Endothelial cell (in vitro differentiated cells): ENCODE measurements around the gene MTMR10. TPM values are rescaled to one million over a fixed set of nuclear protein-coding genes. Genes with fewer than 3 reads are reported as not detected.

Experiments used
- DNase-seq: peaks from one replicate; pipeline ENCODE4 v3.0.0; 2021; ENCODE audit warnings: low spot score
- H3K27ac Mint-ChIP-seq: one replicate; pipeline ENCODE4 v1.8.0; 2021; ENCODE audit warnings: mixed read lengths, inconsistent platforms; ENCODE audit not compliant: unreplicated experiment
- H3K27me3 Mint-ChIP-seq: one replicate; pipeline ENCODE4 v1.8.0; 2021; ENCODE audit warnings: mild to moderate bottlenecking, moderate library complexity, mixed read lengths, inconsistent platforms; ENCODE audit not compliant: unreplicated experiment
- H3K36me3 Mint-ChIP-seq: one replicate; pipeline ENCODE4 v1.8.0; 2021; ENCODE audit warnings: mild to moderate bottlenecking, low read depth, mixed read lengths, inconsistent platforms; ENCODE audit not compliant: unreplicated experiment
- H3K4me1 Mint-ChIP-seq: one replicate; pipeline ENCODE4 v1.8.0; 2021; ENCODE audit warnings: mild to moderate bottlenecking, mixed read lengths, inconsistent platforms; ENCODE audit not compliant: unreplicated experiment
- H3K4me3 Mint-ChIP-seq: one replicate; pipeline ENCODE4 v1.8.0; 2021; ENCODE audit warnings: mild to moderate bottlenecking, mixed read lengths, inconsistent platforms; ENCODE audit not compliant: unreplicated experiment
- H3K9me3 Mint-ChIP-seq: one replicate; pipeline ENCODE4 v1.8.0; 2021; ENCODE audit warnings: mixed read lengths, inconsistent platforms; ENCODE audit not compliant: unreplicated experiment
- CTCF ChIP-seq: fragments of 200-600 bp; sonication (generic); IDR thresholded peaks from one replicate; pipeline ENCODE4 v1.5.0; 2021; ENCODE audit warnings: antibody characterized with exemption; ENCODE audit not compliant: unreplicated experiment
- total RNA-seq: library from RNA; stranded (reverse); fragmentation: NEBNext Ultra II Directional; extraction: Animal tissue kit (Norgen Biotek cat#: 25700); gene quantifications from one replicate; pipeline ENCODE4 v1.2.1, GENCODE V29; 2021; ENCODE audit not compliant: unreplicated experiment

Gene MTMR10
- total RNA-seq, 1 donor from 2014 or later = 15.1 TPM

- Mint-ChIP-seq H3K36me3 (no peaks in the 10 kb centered on the region), H3K27me3 (no peaks in the 10 kb centered on the region), H3K27ac (peak overlapping the region; percentile 28), H3K4me3 (no peak overlapping the region), H3K4me1 (peaks cover 8% of the 10 kb centered on the region), H3K9me3 (no peaks in the 10 kb centered on the region)
- TF ChIP-seq CTCF = no peak
- peak; percentile 14 for DNase-seq
These were observed 12.8 kb upstream of the MTMR10 start for GRCh38 chr15:31004220-31004733.

- Mint-ChIP-seq H3K4me1 (peaks cover 8% of the 10 kb centered on the region), H3K9me3 (no peaks in the 10 kb centered on the region), H3K36me3 (no peaks in the 10 kb centered on the region), H3K27me3 (no peaks in the 10 kb centered on the region), H3K4me3 (no peak overlapping the region), H3K27ac (no peak overlapping the region)
- DNase-seq = no peak
- no peak for TF ChIP-seq CTCF
These were observed 10.3 kb upstream of the MTMR10 start for GRCh38 chr15:31001702-31002101.

GRCh38 chr15:30999729-31000128, 8.3 kb upstream of the MTMR10 start:
- H3K4me3 Mint-ChIP-seq = no peak overlapping the region
- H3K27me3 Mint-ChIP-seq = no peaks in the 10 kb centered on the region
- DNase-seq = no peak
- no peak overlapping the region for H3K27ac Mint-ChIP-seq
- H3K4me1 Mint-ChIP-seq = peaks cover 8% of the 10 kb centered on the region
- no peaks in the 10 kb centered on the region for H3K36me3 Mint-ChIP-seq
- H3K9me3 Mint-ChIP-seq = no peaks in the 10 kb centered on the region
- no peak for TF ChIP-seq CTCF

- no peak overlapping the region for H3K27ac Mint-ChIP-seq
- TF ChIP-seq CTCF = no peak
- no peak overlapping the region for H3K4me3 Mint-ChIP-seq
- no peaks in the 10 kb centered on the region for H3K36me3 Mint-ChIP-seq
- no peaks in the 10 kb centered on the region for H3K9me3 Mint-ChIP-seq
- peaks cover 2% of the 10 kb centered on the region for H3K4me1 Mint-ChIP-seq
- no peak for DNase-seq
- H3K27me3 Mint-ChIP-seq = peaks cover 2% of the 10 kb centered on the region
These were observed 5.8 kb upstream of the MTMR10 start for GRCh38 chr15:30997270-30997669.

GRCh38 chr15:30992249-30992864, 929 bp upstream of the MTMR10 start:
- H3K27me3 Mint-ChIP-seq = peaks cover 2% of the 10 kb centered on the region
- peaks cover 19% of the 10 kb centered on the region for H3K4me1 Mint-ChIP-seq
- H3K4me3 Mint-ChIP-seq = peak overlapping the region; percentile 92
- no peak for TF ChIP-seq CTCF
- H3K36me3 Mint-ChIP-seq = no peaks in the 10 kb centered on the region
- no peak for DNase-seq
- H3K9me3 Mint-ChIP-seq = no peaks in the 10 kb centered on the region
- peak overlapping the region; percentile 50 for H3K27ac Mint-ChIP-seq
